Ectodermal cell (in vitro differentiated cells): ENCODE results near the gene TARP.

ENCODE experiments used
- H3K27ac ChIP-seq: 2 replicates; pipeline ENCODE4 v1.7.0; 2013; ENCODE audit warnings: mild to moderate bottlenecking, low read depth, low read length; ENCODE audit not compliant: insufficient read depth, poor library complexity, severe bottlenecking
- H3K27me3 ChIP-seq: 2 replicates; pipeline ENCODE4 v1.7.0; 2013; ENCODE audit warnings: mild to moderate bottlenecking, low read length; ENCODE audit not compliant: insufficient read depth, control insufficient read depth, poor library complexity, severe bottlenecking
- H3K36me3 ChIP-seq: one replicate; pipeline ENCODE4 v1.7.0; 2013; ENCODE audit warnings: low read length; ENCODE audit not compliant: control insufficient read depth, insufficient read depth
- H3K4me1 ChIP-seq: one replicate; pipeline ENCODE4 v1.7.0; 2013; ENCODE audit warnings: low read length; ENCODE audit not compliant: control insufficient read depth, insufficient read depth
- H3K4me3 ChIP-seq: 2 replicates; pipeline ENCODE4 v1.7.0; 2013; ENCODE audit warnings: low read depth, low read length, control low read depth; ENCODE audit not compliant: insufficient read depth
- H3K9me3 ChIP-seq: 2 replicates; pipeline ENCODE4 v1.7.0; 2013; ENCODE audit warnings: mild to moderate bottlenecking, low read length, moderate library complexity; ENCODE audit not compliant: control insufficient read depth
- WGBS, 2 experiments: methylation state at CpG; one replicate each; pipeline ENCODE4 v1.1.7; 2013; ENCODE audit warnings: missing lambda C conversion rate in 2 of 2; 5-methylcytosine and 5-hydroxymethylcytosine counted together

Gene TARP

GRCh38 chr7:38273286-38273995 lies at the start of gene TARP:
TSS of gene TARP (minus strand) at chr7:38273636.
- Histone ChIP-seq H3K36me3 (no peaks in the 10 kb centered on the region), H3K27me3 (no peaks in the 10 kb centered on the region), H3K9me3 (no peaks in the 10 kb centered on the region), H3K4me3 (no peak within 1 kb of the TSS), H3K4me1 (no peaks in the 10 kb centered on the region), H3K27ac (no peak within 1 kb of the TSS)
- WGBS, 2 experiments = 87 to 88% methylated on average over 2 of the region's 2 CpGs

GRCh38 chr7:38323156-38323555 lies 49.7 kb upstream of the TARP start:
- no peaks in the 10 kb centered on the region for H3K4me1 ChIP-seq
- H3K27me3 ChIP-seq = no peaks in the 10 kb centered on the region
- H3K9me3 ChIP-seq = no peaks in the 10 kb centered on the region
- WGBS, 2 experiments = 96 to 100% methylated on average over 3 of the region's 3 CpGs
- H3K36me3 ChIP-seq = no peaks in the 10 kb centered on the region
- no peak overlapping the region for H3K4me3 ChIP-seq
- H3K27ac ChIP-seq = no peak overlapping the region

GRCh38 chr7:38322461-38322860 lies 49.0 kb upstream of the TARP start:
- Histone ChIP-seq H3K27me3 (no peaks in the 10 kb centered on the region), H3K4me1 (no peaks in the 10 kb centered on the region), H3K4me3 (no peak overlapping the region), H3K27ac (no peak overlapping the region), H3K36me3 (no peaks in the 10 kb centered on the region), H3K9me3 (no peaks in the 10 kb centered on the region)
- 95 to 96% methylated on average over 5 of the region's 5 CpGs for WGBS, 2 experiments

- H3K27me3 ChIP-seq = no peaks in the 10 kb centered on the region
- 94 to 97% methylated on average over 2 of the region's 2 CpGs for WGBS, 2 experiments
- H3K9me3 ChIP-seq = no peaks in the 10 kb centered on the region
- H3K4me3 ChIP-seq = no peak overlapping the region
- no peaks in the 10 kb centered on the region for H3K4me1 ChIP-seq
- H3K36me3 ChIP-seq = no peaks in the 10 kb centered on the region
- H3K27ac ChIP-seq = no peak overlapping the region
Observed at GRCh38 chr7:38321967-38322366, 48.5 kb upstream of the TARP start.

GRCh38 chr7:38321515-38321944 lies 48.1 kb upstream of the TARP start:
- no peaks in the 10 kb centered on the region for H3K36me3 ChIP-seq
- H3K27me3 ChIP-seq = no peaks in the 10 kb centered on the region
- WGBS, 2 experiments = 90 to 91% methylated on average over 3 of the region's 3 CpGs
- no peak overlapping the region for H3K4me3 ChIP-seq
- H3K4me1 ChIP-seq = no peaks in the 10 kb centered on the region
- H3K9me3 ChIP-seq = no peaks in the 10 kb centered on the region
- H3K27ac ChIP-seq = no peak overlapping the region

GRCh38 chr7:38321050-38321449 lies 47.6 kb upstream of the TARP start:
- Histone ChIP-seq H3K4me3 (no peak overlapping the region), H3K9me3 (no peaks in the 10 kb centered on the region), H3K27me3 (no peaks in the 10 kb centered on the region), H3K4me1 (no peaks in the 10 kb centered on the region), H3K27ac (no peak overlapping the region), H3K36me3 (no peaks in the 10 kb centered on the region)

- Histone ChIP-seq H3K36me3 (no peaks in the 10 kb centered on the region), H3K4me1 (no peaks in the 10 kb centered on the region), H3K4me3 (no peak overlapping the region), H3K9me3 (no peaks in the 10 kb centered on the region), H3K27ac (no peak overlapping the region), H3K27me3 (no peaks in the 10 kb centered on the region)
- 90 to 92% methylated on average over 1 to 2 of the region's 2 CpGs for WGBS, 2 experiments
Observed at GRCh38 chr7:38319873-38320272, 46.4 kb upstream of the TARP start.

- Histone ChIP-seq H3K27ac (no peak overlapping the region), H3K4me3 (no peak overlapping the region), H3K9me3 (no peaks in the 10 kb centered on the region), H3K36me3 (no peaks in the 10 kb centered on the region), H3K27me3 (no peaks in the 10 kb centered on the region), H3K4me1 (no peaks in the 10 kb centered on the region)
- 6 to 26% methylated on average over 2 to 4 of the region's 4 CpGs for WGBS, 2 experiments
Observed at GRCh38 chr7:38318803-38319416, 45.5 kb upstream of the TARP start.

- Histone ChIP-seq H3K9me3 (no peaks in the 10 kb centered on the region), H3K27me3 (no peaks in the 10 kb centered on the region), H3K4me3 (no peak overlapping the region), H3K36me3 (no peaks in the 10 kb centered on the region), H3K27ac (no peak overlapping the region), H3K4me1 (no peaks in the 10 kb centered on the region)
- 90 to 92% methylated on average over 9 of the region's 9 CpGs for WGBS, 2 experiments
Observed at GRCh38 chr7:38318241-38318640, 44.8 kb upstream of the TARP start.

GRCh38 chr7:38317515-38317914 lies 44.1 kb upstream of the TARP start:
- no peak overlapping the region for H3K27ac ChIP-seq
- no peaks in the 10 kb centered on the region for H3K27me3 ChIP-seq
- H3K9me3 ChIP-seq = no peaks in the 10 kb centered on the region
- H3K36me3 ChIP-seq = no peaks in the 10 kb centered on the region
- H3K4me3 ChIP-seq = no peak overlapping the region
- no peaks in the 10 kb centered on the region for H3K4me1 ChIP-seq
- WGBS, 2 experiments = 94 to 95% methylated on average over 9 of the region's 9 CpGs
